Measurements from ENCODE around the gene SZT2.

DNA sequence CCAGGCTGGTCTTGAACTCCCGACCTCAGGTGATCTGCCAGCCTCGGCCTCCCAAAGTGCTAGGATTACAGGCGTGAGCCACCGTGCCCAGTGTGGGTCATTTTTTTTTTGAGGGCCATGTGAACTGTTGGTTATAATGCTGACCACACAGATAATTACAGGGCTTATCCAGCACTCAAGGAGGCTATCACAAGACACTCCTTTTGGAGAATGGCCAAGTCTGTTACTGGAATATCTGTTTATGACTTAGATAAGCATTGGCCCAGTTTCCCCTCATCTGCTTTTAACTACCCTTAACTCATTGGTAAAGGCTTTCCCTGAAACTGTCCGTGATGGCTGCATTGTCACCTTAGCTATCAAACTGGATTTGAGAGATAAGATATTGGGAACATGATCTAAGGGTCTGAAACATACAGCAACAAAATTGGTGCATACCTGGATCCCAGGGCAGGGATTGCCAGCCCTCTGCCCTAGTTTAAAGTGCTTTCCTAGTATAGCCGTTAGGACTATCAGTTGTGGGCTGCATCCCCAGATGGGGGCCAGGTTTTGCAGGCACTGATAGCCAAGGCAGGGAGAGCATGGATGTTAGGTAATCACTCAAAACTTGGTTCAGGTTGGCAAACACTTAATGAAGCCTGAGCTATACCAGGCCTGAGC, 15.6 kb downstream of the SZT2 start:
- TF ChIP-seq, protein P1, sequence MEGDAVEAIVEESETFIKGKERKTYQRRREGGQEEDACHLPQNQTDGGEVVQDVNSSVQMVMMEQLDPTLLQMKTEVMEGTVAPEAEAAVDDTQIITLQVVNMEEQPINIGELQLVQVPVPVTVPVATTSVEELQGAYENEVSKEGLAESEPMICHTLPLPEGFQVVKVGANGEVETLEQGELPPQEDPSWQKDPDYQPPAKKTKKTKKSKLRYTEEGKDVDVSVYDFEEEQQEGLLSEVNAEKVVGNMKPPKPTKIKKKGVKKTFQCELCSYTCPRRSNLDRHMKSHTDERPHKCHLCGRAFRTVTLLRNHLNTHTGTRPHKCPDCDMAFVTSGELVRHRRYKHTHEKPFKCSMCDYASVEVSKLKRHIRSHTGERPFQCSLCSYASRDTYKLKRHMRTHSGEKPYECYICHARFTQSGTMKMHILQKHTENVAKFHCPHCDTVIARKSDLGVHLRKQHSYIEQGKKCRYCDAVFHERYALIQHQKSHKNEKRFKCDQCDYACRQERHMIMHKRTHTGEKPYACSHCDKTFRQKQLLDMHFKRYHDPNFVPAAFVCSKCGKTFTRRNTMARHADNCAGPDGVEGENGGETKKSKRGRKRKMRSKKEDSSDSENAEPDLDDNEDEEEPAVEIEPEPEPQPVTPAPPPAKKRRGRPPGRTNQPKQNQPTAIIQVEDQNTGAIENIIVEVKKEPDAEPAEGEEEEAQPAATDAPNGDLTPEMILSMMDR (IDR thresholded peaks at IDR 0.05): no peak
- no peak for TF ChIP-seq POLR2A (IDR thresholded peaks at IDR 0.05)
